ENCODE results near the gene KCNH1. TPM values are rescaled to one million over a fixed set of nuclear protein-coding genes. Genes with fewer than 3 reads are reported as not detected.

KCNH1 gene
- total RNA-seq, 1 donor from 2014 or later = not detected

DNA sequence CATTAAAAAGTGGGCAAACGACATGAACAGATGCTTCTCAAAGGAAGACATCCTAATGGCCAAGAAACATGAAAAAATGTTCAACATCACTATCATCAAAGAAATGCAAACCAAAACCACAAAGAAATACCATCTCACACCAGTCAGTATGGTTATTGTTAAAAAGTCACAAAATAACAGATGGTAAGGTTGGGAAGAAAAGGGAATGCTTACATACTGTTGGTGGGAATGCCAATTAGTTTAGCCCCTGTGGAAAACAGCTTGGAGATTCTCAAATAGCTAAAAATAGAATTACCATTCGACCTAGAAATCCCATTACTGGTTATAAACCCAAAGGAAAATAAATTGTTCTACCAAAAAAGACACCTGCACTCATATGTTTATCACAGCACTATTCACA is 369.4 kb downstream of the KCNH1 start:
- TF ChIP-seq, protein P1, sequence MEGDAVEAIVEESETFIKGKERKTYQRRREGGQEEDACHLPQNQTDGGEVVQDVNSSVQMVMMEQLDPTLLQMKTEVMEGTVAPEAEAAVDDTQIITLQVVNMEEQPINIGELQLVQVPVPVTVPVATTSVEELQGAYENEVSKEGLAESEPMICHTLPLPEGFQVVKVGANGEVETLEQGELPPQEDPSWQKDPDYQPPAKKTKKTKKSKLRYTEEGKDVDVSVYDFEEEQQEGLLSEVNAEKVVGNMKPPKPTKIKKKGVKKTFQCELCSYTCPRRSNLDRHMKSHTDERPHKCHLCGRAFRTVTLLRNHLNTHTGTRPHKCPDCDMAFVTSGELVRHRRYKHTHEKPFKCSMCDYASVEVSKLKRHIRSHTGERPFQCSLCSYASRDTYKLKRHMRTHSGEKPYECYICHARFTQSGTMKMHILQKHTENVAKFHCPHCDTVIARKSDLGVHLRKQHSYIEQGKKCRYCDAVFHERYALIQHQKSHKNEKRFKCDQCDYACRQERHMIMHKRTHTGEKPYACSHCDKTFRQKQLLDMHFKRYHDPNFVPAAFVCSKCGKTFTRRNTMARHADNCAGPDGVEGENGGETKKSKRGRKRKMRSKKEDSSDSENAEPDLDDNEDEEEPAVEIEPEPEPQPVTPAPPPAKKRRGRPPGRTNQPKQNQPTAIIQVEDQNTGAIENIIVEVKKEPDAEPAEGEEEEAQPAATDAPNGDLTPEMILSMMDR (IDR thresholded peaks at IDR 0.05) = no peak
- no peaks in the 10 kb centered on the region for H3K4me1 Mint-ChIP-seq
- POLR2A ChIA-PET = no interaction called here
- H3K9me3 Mint-ChIP-seq = peaks cover 7% of the 10 kb centered on the region
- CTCF ChIA-PET = no interaction called here
- no peaks in the 10 kb centered on the region for H3K36me3 Mint-ChIP-seq (ENCODE audit: low read depth)
- ATAC-seq (ENCODE audit: low read depth) (no peak), DNase-seq (no peak)
- H3K27me3 Mint-ChIP-seq = peaks cover 2% of the 10 kb centered on the region
- no peak overlapping the region for H3K27ac Mint-ChIP-seq
- H3K4me3 Mint-ChIP-seq = no peak overlapping the region
- intact Hi-C loops (cut with micrococcal nuclease) = no loop called here

GRCh38 chr1:210758761-210759160 is 375.2 kb downstream of the KCNH1 start:
- intact Hi-C loops (cut with micrococcal nuclease) = no loop called here
- H3K27me3 Mint-ChIP-seq = peaks cover 5% of the 10 kb centered on the region
- H3K9me3 Mint-ChIP-seq = peaks cover 7% of the 10 kb centered on the region
- TF ChIP-seq, protein P1 (IDR thresholded peaks at IDR 0.05) = no peak
- ATAC-seq (ENCODE audit: low read depth) = no peak
- POLR2A ChIA-PET = no interaction called here
- DNase-seq = no peak
- no peak overlapping the region for H3K27ac Mint-ChIP-seq
- H3K4me3 Mint-ChIP-seq = no peak overlapping the region
- no peaks in the 10 kb centered on the region for H3K36me3 Mint-ChIP-seq (ENCODE audit: low read depth)
- no peaks in the 10 kb centered on the region for H3K4me1 Mint-ChIP-seq
- CTCF ChIA-PET = no interaction called here

GRCh38 chr1:210758261-210758660 is 375.7 kb downstream of the KCNH1 start:
- peaks cover 5% of the 10 kb centered on the region for H3K27me3 Mint-ChIP-seq
- ATAC-seq (ENCODE audit: low read depth) = no peak
- ChIA-PET CTCF (no interaction called here), POLR2A (no interaction called here)
- H3K4me1 Mint-ChIP-seq = no peaks in the 10 kb centered on the region
- no peaks in the 10 kb centered on the region for H3K36me3 Mint-ChIP-seq (ENCODE audit: low read depth)
- H3K9me3 Mint-ChIP-seq = peaks cover 5% of the 10 kb centered on the region
- intact Hi-C loops (cut with micrococcal nuclease) = no loop called here
- H3K4me3 Mint-ChIP-seq = no peak overlapping the region
- TF ChIP-seq, protein P1 (IDR thresholded peaks at IDR 0.05) = no peak
- H3K27ac Mint-ChIP-seq = no peak overlapping the region
- DNase-seq = no peak

GRCh38 chr1:210757677-210758076 is 376.3 kb downstream of the KCNH1 start:
- ATAC-seq (ENCODE audit: low read depth) = no peak
- DNase-seq = no peak
- Mint-ChIP-seq H3K4me1 (no peaks in the 10 kb centered on the region), H3K4me3 (no peak overlapping the region), H3K36me3 (ENCODE audit: low read depth) (no peaks in the 10 kb centered on the region), H3K9me3 (peaks cover 5% of the 10 kb centered on the region), H3K27ac (no peak overlapping the region), H3K27me3 (peaks cover 5% of the 10 kb centered on the region)
- CTCF ChIA-PET = no interaction called here
- TF ChIP-seq, protein P1 (IDR thresholded peaks at IDR 0.05) = no peak
- intact Hi-C loops (cut with micrococcal nuclease) = no loop called here
- POLR2A ChIA-PET = no interaction called here

GRCh38 chr1:210755991-210756659 is 377.8 kb downstream of the KCNH1 start:
- Mint-ChIP-seq H3K9me3 (peaks cover 3% of the 10 kb centered on the region), H3K27ac (no peak overlapping the region), H3K4me1 (no peaks in the 10 kb centered on the region), H3K36me3 (ENCODE audit: low read depth) (no peaks in the 10 kb centered on the region), H3K27me3 (peaks cover 3% of the 10 kb centered on the region), H3K4me3 (no peak overlapping the region)
- ChIA-PET CTCF (no interaction called here), POLR2A (no interaction called here)
- TF ChIP-seq, protein P1 (IDR thresholded peaks at IDR 0.05) = no peak
- intact Hi-C loops (cut with micrococcal nuclease) = no loop called here
- no peak for DNase-seq
- ATAC-seq (ENCODE audit: low read depth) = no peak

Data from activated B cell treated with CpG ODN at 0.5 μM for 24 hours (primary cell).